Measurements from ENCODE around the gene ACAD9. TPM values are rescaled to one million over a fixed set of nuclear protein-coding genes. Genes with fewer than 3 reads are reported as not detected.

Gene ACAD9
- total and polyA plus RNA-seq, 9 of the 15 experiments (the other 6 are each of a cell fraction or from before 2014, with no cell fraction given): 10.2 to 32.6 (median 22.8) TPM

DNA sequence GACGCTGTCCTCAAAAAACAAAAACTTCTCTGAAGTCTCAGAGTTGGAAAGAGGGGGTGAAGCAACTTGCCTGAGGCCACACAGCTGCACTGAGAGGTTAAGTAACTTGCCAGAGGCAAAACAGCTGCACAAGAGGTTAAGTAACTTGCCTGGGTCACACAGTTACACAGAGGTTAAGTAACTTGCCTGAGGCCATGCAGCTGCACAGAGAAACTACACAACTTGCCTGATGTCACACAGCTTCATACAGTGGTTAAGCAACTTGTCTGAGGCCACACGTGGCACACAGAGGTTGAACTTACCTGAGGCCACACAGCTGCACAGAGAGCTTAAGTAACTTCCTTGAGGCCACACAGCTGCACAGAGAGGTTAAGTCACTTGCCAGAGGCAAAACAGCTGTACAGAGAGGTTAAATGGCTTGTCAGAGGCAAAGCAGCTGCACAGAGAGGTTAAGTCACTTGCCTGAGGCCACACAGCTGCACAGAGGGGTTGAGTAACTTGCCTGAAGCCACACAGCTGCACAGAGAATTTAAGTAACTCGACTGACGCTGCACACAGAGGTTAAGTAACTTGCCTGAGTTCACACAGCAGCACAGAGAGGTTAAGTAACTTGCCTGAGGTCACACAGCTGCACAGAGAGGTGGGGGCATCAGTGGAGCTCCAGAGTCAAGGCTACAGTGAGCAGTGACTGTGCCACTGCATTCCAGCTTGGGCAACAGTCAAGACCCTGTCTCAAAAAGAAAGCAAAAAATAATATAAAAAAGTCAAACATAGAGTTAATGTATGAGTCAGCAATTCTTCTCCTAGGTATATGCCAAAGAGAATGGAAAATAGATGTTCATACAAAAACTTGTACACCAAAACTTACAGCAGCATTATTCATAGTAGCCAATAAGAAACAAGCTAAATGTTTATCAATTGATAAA lies 12.0 kb upstream of the ACAD9 start (continued):
- TF ChIP-seq, protein P1, sequence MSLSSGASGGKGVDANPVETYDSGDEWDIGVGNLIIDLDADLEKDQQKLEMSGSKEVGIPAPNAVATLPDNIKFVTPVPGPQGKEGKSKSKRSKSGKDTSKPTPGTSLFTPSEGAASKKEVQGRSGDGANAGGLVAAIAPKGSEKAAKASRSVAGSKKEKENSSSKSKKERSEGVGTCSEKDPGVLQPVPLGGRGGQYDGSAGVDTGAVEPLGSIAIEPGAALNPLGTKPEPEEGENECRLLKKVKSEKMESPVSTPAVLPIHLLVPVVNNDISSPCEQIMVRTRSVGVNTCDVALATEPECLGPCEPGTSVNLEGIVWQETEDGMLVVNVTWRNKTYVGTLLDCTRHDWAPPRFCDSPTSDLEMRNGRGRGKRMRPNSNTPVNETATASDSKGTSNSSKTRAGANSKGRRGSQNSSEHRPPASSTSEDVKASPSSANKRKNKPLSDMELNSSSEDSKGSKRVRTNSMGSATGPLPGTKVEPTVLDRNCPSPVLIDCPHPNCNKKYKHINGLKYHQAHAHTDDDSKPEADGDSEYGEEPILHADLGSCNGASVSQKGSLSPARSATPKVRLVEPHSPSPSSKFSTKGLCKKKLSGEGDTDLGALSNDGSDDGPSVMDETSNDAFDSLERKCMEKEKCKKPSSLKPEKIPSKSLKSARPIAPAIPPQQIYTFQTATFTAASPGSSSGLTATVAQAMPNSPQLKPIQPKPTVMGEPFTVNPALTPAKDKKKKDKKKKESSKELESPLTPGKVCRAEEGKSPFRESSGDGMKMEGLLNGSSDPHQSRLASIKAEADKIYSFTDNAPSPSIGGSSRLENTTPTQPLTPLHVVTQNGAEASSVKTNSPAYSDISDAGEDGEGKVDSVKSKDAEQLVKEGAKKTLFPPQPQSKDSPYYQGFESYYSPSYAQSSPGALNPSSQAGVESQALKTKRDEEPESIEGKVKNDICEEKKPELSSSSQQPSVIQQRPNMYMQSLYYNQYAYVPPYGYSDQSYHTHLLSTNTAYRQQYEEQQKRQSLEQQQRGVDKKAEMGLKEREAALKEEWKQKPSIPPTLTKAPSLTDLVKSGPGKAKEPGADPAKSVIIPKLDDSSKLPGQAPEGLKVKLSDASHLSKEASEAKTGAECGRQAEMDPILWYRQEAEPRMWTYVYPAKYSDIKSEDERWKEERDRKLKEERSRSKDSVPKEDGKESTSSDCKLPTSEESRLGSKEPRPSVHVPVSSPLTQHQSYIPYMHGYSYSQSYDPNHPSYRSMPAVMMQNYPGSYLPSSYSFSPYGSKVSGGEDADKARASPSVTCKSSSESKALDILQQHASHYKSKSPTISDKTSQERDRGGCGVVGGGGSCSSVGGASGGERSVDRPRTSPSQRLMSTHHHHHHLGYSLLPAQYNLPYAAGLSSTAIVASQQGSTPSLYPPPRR (CRISPR knock-in tag; IDR thresholded peaks at IDR 0.05; ENCODE audit: borderline replicate concordance): no peak
- TF ChIP-seq NFIC (IDR thresholded peaks at IDR 0.05) (peak; percentile 27; the same call in 1 of the 2 replicates), MBD2 (IDR thresholded peaks at IDR 0.05; ENCODE audit: borderline replicate concordance, low read depth) (no peak), LARP7 (IDR thresholded peaks at IDR 0.05) (no peak), CBX3 (IDR thresholded peaks at IDR 0.05; ENCODE audit: borderline replicate concordance in 1 of 2, low read length in 2 of 2) (peak in 1 of 2 experiments; percentile 81; a peak in 2 of 3 replicates), ZNF592 (IDR thresholded peaks at IDR 0.05) (no peak), SRSF7 (optimal IDR thresholded peaks at IDR 0.05; ENCODE audit: low read depth, low read length) (no peak), NCOA4 (IDR thresholded peaks at IDR 0.05; ENCODE audit: partially characterized antibody) (peak; percentile 62), GTF2A2 (tag; IDR thresholded peaks at IDR 0.05) (no peak), NCOA6 (IDR thresholded peaks at IDR 0.05) (no peak), ZFP36 (IDR thresholded peaks at IDR 0.05; ENCODE audit: low read depth, low read length, partially characterized antibody) (peak; percentile 98), RFX5 (IDR thresholded peaks at IDR 0.05; ENCODE audit: low read depth, low read length) (no peak)
- TF ChIP-seq, protein P2, sequence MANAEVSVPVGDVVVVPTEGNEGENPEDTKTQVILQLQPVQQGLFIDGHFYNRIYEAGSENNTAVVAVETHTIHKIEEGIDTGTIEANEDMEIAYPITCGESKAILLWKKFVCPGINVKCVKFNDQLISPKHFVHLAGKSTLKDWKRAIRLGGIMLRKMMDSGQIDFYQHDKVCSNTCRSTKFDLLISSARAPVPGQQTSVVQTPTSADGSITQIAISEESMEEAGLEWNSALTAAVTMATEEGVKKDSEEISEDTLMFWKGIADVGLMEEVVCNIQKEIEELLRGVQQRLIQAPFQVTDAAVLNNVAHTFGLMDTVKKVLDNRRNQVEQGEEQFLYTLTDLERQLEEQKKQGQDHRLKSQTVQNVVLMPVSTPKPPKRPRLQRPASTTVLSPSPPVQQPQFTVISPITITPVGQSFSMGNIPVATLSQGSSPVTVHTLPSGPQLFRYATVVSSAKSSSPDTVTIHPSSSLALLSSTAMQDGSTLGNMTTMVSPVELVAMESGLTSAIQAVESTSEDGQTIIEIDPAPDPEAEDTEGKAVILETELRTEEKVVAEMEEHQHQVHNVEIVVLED (CRISPR knock-in tag; IDR thresholded peaks at IDR 0.05): no peak
- TF ChIP-seq, protein P3, sequence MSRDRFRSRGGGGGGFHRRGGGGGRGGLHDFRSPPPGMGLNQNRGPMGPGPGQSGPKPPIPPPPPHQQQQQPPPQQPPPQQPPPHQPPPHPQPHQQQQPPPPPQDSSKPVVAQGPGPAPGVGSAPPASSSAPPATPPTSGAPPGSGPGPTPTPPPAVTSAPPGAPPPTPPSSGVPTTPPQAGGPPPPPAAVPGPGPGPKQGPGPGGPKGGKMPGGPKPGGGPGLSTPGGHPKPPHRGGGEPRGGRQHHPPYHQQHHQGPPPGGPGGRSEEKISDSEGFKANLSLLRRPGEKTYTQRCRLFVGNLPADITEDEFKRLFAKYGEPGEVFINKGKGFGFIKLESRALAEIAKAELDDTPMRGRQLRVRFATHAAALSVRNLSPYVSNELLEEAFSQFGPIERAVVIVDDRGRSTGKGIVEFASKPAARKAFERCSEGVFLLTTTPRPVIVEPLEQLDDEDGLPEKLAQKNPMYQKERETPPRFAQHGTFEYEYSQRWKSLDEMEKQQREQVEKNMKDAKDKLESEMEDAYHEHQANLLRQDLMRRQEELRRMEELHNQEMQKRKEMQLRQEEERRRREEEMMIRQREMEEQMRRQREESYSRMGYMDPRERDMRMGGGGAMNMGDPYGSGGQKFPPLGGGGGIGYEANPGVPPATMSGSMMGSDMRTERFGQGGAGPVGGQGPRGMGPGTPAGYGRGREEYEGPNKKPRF (IDR thresholded peaks at IDR 0.05; ENCODE audit: low read depth, low read length): no peak
